Measurements from ENCODE around the gene MEF2D. TPM values are rescaled to one million over a fixed set of nuclear protein-coding genes. Genes with fewer than 3 reads are reported as not detected.

MEF2D gene
- total RNA-seq, 3 donors from 2014 or later: 56.8 to 103 (median 61.9) TPM

DNA sequence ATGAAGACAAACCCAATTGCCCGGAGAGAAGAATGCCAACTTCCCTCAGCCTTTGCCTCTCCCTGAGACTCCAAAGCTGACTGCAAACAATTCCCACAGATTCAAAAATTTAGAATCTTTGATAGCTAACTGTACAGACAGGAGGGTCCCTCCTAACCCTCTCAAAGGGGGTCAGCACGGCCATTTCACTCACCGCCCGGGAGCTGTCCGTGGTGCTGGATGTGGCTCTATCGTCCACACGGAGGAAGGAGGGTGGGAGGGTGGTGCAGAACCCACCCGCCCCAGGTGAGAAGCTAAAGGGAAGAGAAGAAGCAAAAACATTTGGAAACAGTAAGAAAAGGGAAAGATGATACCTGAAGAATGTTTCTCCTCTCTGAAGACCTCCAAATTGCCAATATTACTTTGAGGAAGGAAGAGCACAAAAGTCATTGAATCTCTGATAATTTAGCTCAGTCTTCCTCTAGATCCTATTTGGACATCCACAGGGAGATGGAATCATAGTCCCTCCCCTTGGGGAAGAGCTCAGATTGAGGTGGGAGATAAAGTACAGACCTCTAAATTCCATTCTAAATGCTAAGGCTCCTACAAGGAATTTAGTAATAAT is 86.0 kb downstream of the MEF2D start:
- H3K4me3 ChIP-seq: no peak overlapping the region
- TF ChIP-seq, protein P1, sequence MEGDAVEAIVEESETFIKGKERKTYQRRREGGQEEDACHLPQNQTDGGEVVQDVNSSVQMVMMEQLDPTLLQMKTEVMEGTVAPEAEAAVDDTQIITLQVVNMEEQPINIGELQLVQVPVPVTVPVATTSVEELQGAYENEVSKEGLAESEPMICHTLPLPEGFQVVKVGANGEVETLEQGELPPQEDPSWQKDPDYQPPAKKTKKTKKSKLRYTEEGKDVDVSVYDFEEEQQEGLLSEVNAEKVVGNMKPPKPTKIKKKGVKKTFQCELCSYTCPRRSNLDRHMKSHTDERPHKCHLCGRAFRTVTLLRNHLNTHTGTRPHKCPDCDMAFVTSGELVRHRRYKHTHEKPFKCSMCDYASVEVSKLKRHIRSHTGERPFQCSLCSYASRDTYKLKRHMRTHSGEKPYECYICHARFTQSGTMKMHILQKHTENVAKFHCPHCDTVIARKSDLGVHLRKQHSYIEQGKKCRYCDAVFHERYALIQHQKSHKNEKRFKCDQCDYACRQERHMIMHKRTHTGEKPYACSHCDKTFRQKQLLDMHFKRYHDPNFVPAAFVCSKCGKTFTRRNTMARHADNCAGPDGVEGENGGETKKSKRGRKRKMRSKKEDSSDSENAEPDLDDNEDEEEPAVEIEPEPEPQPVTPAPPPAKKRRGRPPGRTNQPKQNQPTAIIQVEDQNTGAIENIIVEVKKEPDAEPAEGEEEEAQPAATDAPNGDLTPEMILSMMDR (IDR thresholded peaks at IDR 0.05): no peak
- no peaks in the 10 kb centered on the region for H3K9me3 ChIP-seq
- H3K4me1 ChIP-seq (ENCODE audit: low read depth): no peaks in the 10 kb centered on the region
- intact Hi-C loops (cut with DNase I, micrococcal nuclease): no loop called here
- DNase-seq (no peak), ATAC-seq (no peak)
- H3K36me3 ChIP-seq (ENCODE audit: low read depth): no peaks in the 10 kb centered on the region

Small RNA genes within 50 kb of the gene (microRNA-seq; reads per million reads assigned to microRNA genes)
- gene MIR9-1: not detected

Other genes starting within 250 kb of the MEF2D start
- gene SMG5, start 217.9 kb downstream of the MEF2D start, total RNA-seq: 10 to 100 TPM; 72.9 to 89.5 (median 81.1) TPM
- gene TMEM79, start 216.4 kb downstream of the MEF2D start, total RNA-seq: 1 to 10 TPM; 3.9 to 6.0 (median 4.1) TPM
- 10 to 100 TPM; 33.0 to 50.1 (median 35.3) TPM for gene GLMP, start 205.1 kb downstream of the MEF2D start, total RNA-seq
- not detected for gene VHLL, start 201.5 kb downstream of the MEF2D start, total RNA-seq
- gene CCT3, start 162.5 kb downstream of the MEF2D start, total RNA-seq: 100 to 1,000 TPM; 117 to 157 (median 133) TPM
- gene TSACC, start 162.2 kb downstream of the MEF2D start, total RNA-seq: under 1 TPM in 1 of 3 donors, not detected in 2; 0.87 TPM
- not detected for gene RHBG, start 131.6 kb downstream of the MEF2D start, total RNA-seq
- 10 to 100 TPM in 1 of 3 donors, 1 to 10 TPM in 2; 3.4 to 15.5 (median 5.7) TPM for gene IQGAP3, start 71.8 kb upstream of the MEF2D start, total RNA-seq
- under 1 TPM; 0.25 to 0.43 (median 0.34) TPM for gene TTC24, start 78.9 kb upstream of the MEF2D start, total RNA-seq
- 10 to 100 TPM; 70.8 to 94.4 (median 86.5) TPM for gene NAXE, start 91.0 kb upstream of the MEF2D start, total RNA-seq
- gene GPATCH4, start 100.7 kb upstream of the MEF2D start, total RNA-seq: 10 to 100 TPM; 17.4 to 25.9 (median 21.5) TPM
- under 1 TPM in 1 of 3 donors, not detected in 2; 0.28 TPM for gene HAPLN2, start 118.6 kb upstream of the MEF2D start, total RNA-seq
- under 1 TPM in 2 of 3 donors, not detected in 1; 0.14 to 0.79 TPM for gene BCAN, start 141.3 kb upstream of the MEF2D start, total RNA-seq
- gene NES, start 176.6 kb upstream of the MEF2D start, total RNA-seq: 10 to 100 TPM in 1 of 3 donors, 1 to 10 TPM in 2; 3.0 to 11.4 (median 6.4) TPM
- gene CRABP2, start 204.8 kb upstream of the MEF2D start, total RNA-seq: 1 to 10 TPM in 2 of 3 donors, under 1 TPM in 1; 0.38 to 2.2 (median 1.2) TPM
- 10 to 100 TPM; 35.1 to 58.6 (median 44.4) TPM for gene METTL25B, start 227.7 kb upstream of the MEF2D start, total RNA-seq
- gene ISG20L2, start 228.0 kb upstream of the MEF2D start, total RNA-seq: 10 to 100 TPM; 27.8 to 33.0 (median 31.0) TPM
- gene MRPL24, start 240.3 kb upstream of the MEF2D start, total RNA-seq: 10 to 100 TPM; 50.1 to 61.7 (median 57.6) TPM